SK-N-SH (cell line): ENCODE results near the gene C9orf78. TPM values are rescaled to one million over a fixed set of nuclear protein-coding genes. Genes with fewer than 3 reads are reported as not detected.

Experiments used
- CTCF ChIA-PET: fragments of 300-600, 350-600 bp; formaldehyde crosslinking; extraction: SDS; loops from one replicate; lab custom pipeline; 2021; lab: Yijun Ruan, JAX
- POLR2A ChIA-PET: fragments of 350-600 bp; sonication (Branson Sonifier 250); formaldehyde crosslinking; extraction: SDS; loops from one replicate; lab custom pipeline; 2020; ENCODE audit warnings: antibody characterized with exemption, inconsistent platforms; lab: Yijun Ruan, JAX
- DNase-seq: peaks from one replicate; pipeline ENCODE4 v3.0.0; 2012
- H2AFZ ChIP-seq: fragments of 200-600 bp; sonication (generic); 2 replicates; pipeline ENCODE4 v1.8.1; 2016; ENCODE audit warnings: antibody characterized with exemption, mild to moderate bottlenecking, low read depth
- H3F3A ChIP-seq: fragments of 200-600 bp; sonication (generic); replicated peaks from 2 replicates; pipeline ENCODE3; 2016; ENCODE audit warnings: antibody characterized with exemption, mild to moderate bottlenecking; ENCODE audit not compliant: insufficient read depth
- H3K27ac ChIP-seq, 2 experiments: fragments of 200-500 bp in 1 of 2; fragments of 200-600 bp in 1 of 2; sonication (Bioruptor generic) in 1 of 2; sonication (generic), shearing (Covaris generic) in 1 of 2; 2 replicates each; pipeline versions ENCODE4 v1.5.1 to v1.6.1; 2014 to 2016; ENCODE audit warnings: low read depth in 2 of 2, inconsistent platforms in 1 of 2, low read length in 1 of 2, mild to moderate bottlenecking in 1 of 2, mixed read lengths in 1 of 2
- H3K27me3 ChIP-seq: fragments of 200-600 bp; sonication (generic), shearing (Covaris generic); 2 replicates; pipeline ENCODE4 v1.6.1; 2016; ENCODE audit warnings: mixed run types; ENCODE audit not compliant: insufficient read depth
- H3K36me3 ChIP-seq, 2 experiments: fragments of 200-500 bp in 1 of 2; fragments of 200-600 bp in 1 of 2; sonication (Bioruptor generic) in 1 of 2; sonication (generic) in 1 of 2; replicated peaks in 1 of 2; 2 replicates each; pipeline versions ENCODE3 to v1.5.1; 2014 to 2016; ENCODE audit warnings: low read length in 1 of 2, mild to moderate bottlenecking in 1 of 2; ENCODE audit not compliant: insufficient read depth in 2 of 2, control insufficient read depth in 1 of 2
- H3K4me1 ChIP-seq, 2 experiments: fragments of 200-500 bp in 1 of 2; fragments of 200-600 bp in 1 of 2; sonication (Bioruptor generic) in 1 of 2; sonication (generic), shearing (Covaris generic) in 1 of 2; 2 replicates each; pipeline versions ENCODE4 v1.5.1 to v1.6.1; 2014 to 2016; ENCODE audit warnings: low read depth in 1 of 2, low read length in 1 of 2, mixed run types in 1 of 2; ENCODE audit not compliant: insufficient read depth in 2 of 2, control insufficient read depth in 1 of 2
- H3K4me2 ChIP-seq: fragments of 200-600 bp; sonication (generic), shearing (Covaris generic); 2 replicates; pipeline ENCODE4 v1.6.1; 2017; ENCODE audit warnings: mixed run types
- H3K4me3 ChIP-seq, 2 experiments: fragments of 200-500 bp in 1 of 2; fragments of 200-600 bp in 1 of 2; sonication (Bioruptor generic) in 1 of 2; sonication (generic), shearing (Covaris generic) in 1 of 2; 2 replicates each; pipeline versions ENCODE4 v1.5.1 to v1.8.1; 2014 to 2016; ENCODE audit warnings: low read depth in 2 of 2, inconsistent platforms in 1 of 2, low read length in 1 of 2, mild to moderate bottlenecking in 1 of 2, mixed read lengths in 1 of 2, moderate library complexity in 1 of 2
- H3K79me2 ChIP-seq: fragments of 200-600 bp; sonication (generic); 2 replicates; pipeline ENCODE4 v1.8.1; 2017; ENCODE audit warnings: mild to moderate bottlenecking; ENCODE audit not compliant: insufficient read depth
- H3K9ac ChIP-seq: fragments of 200-600 bp; sonication (generic); 2 replicates; pipeline ENCODE4 v1.6.1; 2017; ENCODE audit warnings: mixed run types
- H3K9me2 ChIP-seq: fragments of 200-600 bp; sonication (generic); 2 replicates; pipeline ENCODE4 v1.6.1; 2017; ENCODE audit warnings: mixed run types
- H3K9me3 ChIP-seq: fragments of 200-600 bp; sonication (generic); 2 replicates; pipeline ENCODE4 v1.6.1; 2017; ENCODE audit warnings: mixed run types, mild to moderate bottlenecking, moderate library complexity
- H4K20me1 ChIP-seq: fragments of 200-600 bp; sonication (generic); 2 replicates; pipeline ENCODE4 v1.6.1; 2017; ENCODE audit warnings: mild to moderate bottlenecking, mixed run types; ENCODE audit not compliant: insufficient read depth
- CTCF ChIP-seq: fragments of 200-600 bp; sonication (generic); IDR thresholded peaks from 2 replicates; pipeline ENCODE4 v1.6.1; 2017; ENCODE audit warnings: antibody characterized with exemption, mild to moderate bottlenecking, moderate library complexity
- EZH2phosphoT487 ChIP-seq: fragments of 200-600 bp; sonication (generic); IDR thresholded peaks from 2 replicates; pipeline ENCODE4 v1.6.1; 2017; ENCODE audit warnings: low read depth, mixed run types, mild to moderate bottlenecking, antibody characterized with exemption, moderate library complexity, borderline replicate concordance
- FOXJ3 ChIP-seq: sonication (generic); formaldehyde crosslinking; IDR thresholded peaks from 2 replicates; pipeline ENCODE4 v1.5.1; 2020; ENCODE audit warnings: mild to moderate bottlenecking, missing genetic modification reagents
- GATA2 ChIP-seq: sonication (generic); formaldehyde crosslinking; IDR thresholded peaks from 2 replicates; pipeline ENCODE4 v1.5.0; 2020; ENCODE audit warnings: mild to moderate bottlenecking, missing genetic modification reagents
- IRF3 ChIP-seq: fragments of 150-350 bp; IDR thresholded peaks from 2 replicates; pipeline ENCODE4 v1.6.1; 2016; ENCODE audit warnings: mild to moderate bottlenecking, low read depth, low read length
- MEF2A ChIP-seq: IDR thresholded peaks from 2 replicates; pipeline ENCODE4 v1.4.0; 2012; ENCODE audit warnings: low read depth, borderline replicate concordance
- MXI1 ChIP-seq: IDR thresholded peaks from 2 replicates; pipeline ENCODE4 v1.6.1; 2012; ENCODE audit warnings: mild to moderate bottlenecking, low read depth, low read length, improper control_type of control experiment
- POLR2AphosphoS5 ChIP-seq: IDR thresholded peaks from 2 replicates; pipeline ENCODE4 v1.6.1; 2012; ENCODE audit warnings: low read depth, low read length
- RAD21 ChIP-seq: IDR thresholded peaks from 2 replicates; pipeline ENCODE4 v1.6.1; 2012; ENCODE audit warnings: mild to moderate bottlenecking, low read length
- REST ChIP-seq: IDR thresholded peaks from 2 replicates; pipeline ENCODE4 v1.6.1; 2012; ENCODE audit warnings: mild to moderate bottlenecking, low read depth, low read length, moderate library complexity
- SIN3A ChIP-seq: IDR thresholded peaks from 2 replicates; pipeline ENCODE4 v1.6.1; 2012; ENCODE audit warnings: low read depth, mild to moderate bottlenecking, low read length, moderate library complexity, borderline replicate concordance
- TCF12 ChIP-seq: IDR thresholded peaks from 2 replicates; pipeline ENCODE4 v1.4.0; 2012
- USF1 ChIP-seq: IDR thresholded peaks from 2 replicates; pipeline ENCODE4 v1.4.0; 2012; ENCODE audit warnings: low read depth, borderline replicate concordance
- WGBS: methylation state at CpG from one replicate; pipeline ENCODE4 v1.1.6; 2017; ENCODE audit warnings: low lambda C conversion rate; 5-methylcytosine and 5-hydroxymethylcytosine counted together
- polyA plus RNA-seq, 3 experiments: library from polyadenylated mRNA; depleted of rRNA; stranded (reverse); fragments of >200 nt; gene quantifications; 2 replicates each; pipeline ENCODE4 v1.2.3, GENCODE V29; 2012

The C9orf78 gene
- polyA plus RNA-seq, 1 of the 3 experiments (the other 2 are of a cell fraction): 59.2 TPM

GRCh38 chr9:129826759-129827158, 8.3 kb downstream of the C9orf78 start:
- ChIA-PET CTCF (interaction anchor here (0.9 kb wide), 1 partner anchor 146 kb away, joined by 3 read pairs; no protein-coding TSS in a partner anchor), POLR2A (interaction anchor here (1.1 kb wide), 1 partner anchor 8 kb away, joined by 5 read pairs; no protein-coding TSS in a partner anchor)
- no peak for DNase-seq
- H3K4me1 ChIP-seq: peaks cover 0 to 7% of the 10 kb centered on the region in 2 experiments; a peak in 1 of 4 replicates
- H2AFZ ChIP-seq: no peak overlapping the region
- H3K27me3 ChIP-seq: no peaks in the 10 kb centered on the region
- no peak overlapping the region for H3K4me2 ChIP-seq
- H3K4me3 ChIP-seq: no peak overlapping the region
- no peaks in the 10 kb centered on the region for H3K9me2 ChIP-seq
- WGBS: 91% methylated on average over 1 of the region's 1 CpG
- no peak overlapping the region for H3K9ac ChIP-seq
- H3K9me3 ChIP-seq: no peaks in the 10 kb centered on the region
- no peaks in the 10 kb centered on the region for H4K20me1 ChIP-seq
- peaks cover 20% of the 10 kb centered on the region for H3F3A ChIP-seq
- H3K36me3 ChIP-seq: peaks cover 42 to 47% of the 10 kb centered on the region in 2 experiments
- H3K79me2 ChIP-seq: peaks cover 14% of the 10 kb centered on the region
- TF ChIP-seq MEF2A (no peak), CTCF (no peak), EZH2phosphoT487 (no peak), SIN3A (no peak), MXI1 (no peak), FOXJ3 (CRISPR knock-in tag) (no peak), POLR2AphosphoS5 (no peak), RAD21 (no peak), TCF12 (no peak), USF1 (no peak), IRF3 (no peak), REST (no peak), GATA2 (no peak)
- TF ChIP-seq, all 33 proteins: peak for 0
- H3K27ac ChIP-seq: no peak overlapping the region
